HG02840 (cell line): ENCODE data around the gene AGRP.
A peak's percentile ranks its signal among the peaks of the same experiment; 100 is the strongest.
"Not testable (repeated sequence)": the region's sequence is repeated elsewhere in the genome, so short reads cannot be mapped to it uniquely, and the experiment has no call there.

Experiments used
- ATAC-seq: cut with Tn5 transposase; IDR thresholded peaks from one replicate; pipeline ENCODE4 v1.9.1; 2021; ENCODE audit warnings: mild to moderate bottlenecking, moderate library complexity, moderate number of reproducible peaks; ENCODE audit not compliant: unreplicated experiment, low FRiP score

The AGRP gene

DNA sequence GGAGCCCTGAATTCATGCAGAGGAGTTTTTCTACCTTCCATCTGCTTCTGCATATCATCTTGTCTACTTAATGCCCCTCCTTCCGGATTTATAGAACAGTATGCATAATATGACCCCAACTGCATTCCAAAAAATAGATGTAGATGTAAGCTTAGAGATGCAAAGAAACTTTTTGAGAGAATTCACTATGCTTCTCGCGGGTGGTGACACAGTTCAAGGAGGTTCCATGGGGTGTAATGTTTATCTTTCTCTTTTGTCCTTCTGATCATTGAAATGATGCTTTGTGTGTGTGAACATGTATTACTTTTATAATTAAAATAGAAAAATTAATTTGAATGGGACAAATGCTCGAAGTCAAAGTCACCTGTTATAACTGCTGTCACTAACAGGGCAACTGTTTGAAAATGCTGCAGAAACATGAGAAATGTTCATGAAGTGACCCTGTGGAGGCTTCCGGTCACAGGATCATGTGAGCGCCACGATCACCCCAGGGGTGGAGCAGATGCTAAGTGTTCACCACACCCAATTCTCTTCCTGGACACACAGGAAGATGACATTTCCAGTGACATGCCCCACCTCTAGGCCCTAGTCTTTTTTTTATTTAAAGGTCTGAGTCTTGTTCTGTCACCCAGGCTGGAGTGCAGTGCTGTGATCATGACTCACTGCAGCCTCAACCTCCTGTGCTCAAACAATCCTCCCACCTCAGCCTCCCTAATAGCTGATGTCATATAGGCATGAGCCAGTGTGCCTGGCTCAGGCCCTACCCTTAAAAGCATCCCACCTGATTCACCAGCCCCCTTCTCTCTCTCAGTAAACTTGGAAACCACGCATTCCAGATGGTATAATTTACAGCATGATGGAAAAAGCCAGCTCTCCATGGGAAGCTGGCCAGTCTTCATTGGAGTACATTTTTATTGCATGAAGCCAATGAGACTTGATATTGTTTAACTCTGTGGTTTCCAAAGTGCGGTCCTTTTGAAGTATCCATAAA lies 21.0 kb upstream of the AGRP start:
- no peak for ATAC-seq

DNA sequence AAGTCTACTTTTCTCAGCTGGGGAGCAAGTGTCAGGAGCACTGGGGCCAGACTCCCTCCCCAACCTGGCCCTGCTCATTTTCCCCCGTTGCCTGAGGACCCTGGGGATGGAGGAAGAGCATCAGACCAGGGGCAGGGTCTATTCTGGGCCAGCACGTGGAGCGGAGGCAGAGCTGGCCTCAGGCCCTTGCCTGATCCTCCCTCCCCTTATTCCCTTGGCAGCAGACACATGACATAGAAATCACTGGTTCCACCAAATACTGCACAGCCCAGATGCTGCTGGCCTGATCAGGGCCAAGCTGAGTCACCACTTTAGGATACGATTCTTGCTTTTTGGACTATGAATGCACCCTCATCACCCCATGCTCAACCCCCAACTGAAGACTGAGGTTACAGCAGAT lies 15.8 kb upstream of the AGRP start:
- ATAC-seq: no peak

DNA sequence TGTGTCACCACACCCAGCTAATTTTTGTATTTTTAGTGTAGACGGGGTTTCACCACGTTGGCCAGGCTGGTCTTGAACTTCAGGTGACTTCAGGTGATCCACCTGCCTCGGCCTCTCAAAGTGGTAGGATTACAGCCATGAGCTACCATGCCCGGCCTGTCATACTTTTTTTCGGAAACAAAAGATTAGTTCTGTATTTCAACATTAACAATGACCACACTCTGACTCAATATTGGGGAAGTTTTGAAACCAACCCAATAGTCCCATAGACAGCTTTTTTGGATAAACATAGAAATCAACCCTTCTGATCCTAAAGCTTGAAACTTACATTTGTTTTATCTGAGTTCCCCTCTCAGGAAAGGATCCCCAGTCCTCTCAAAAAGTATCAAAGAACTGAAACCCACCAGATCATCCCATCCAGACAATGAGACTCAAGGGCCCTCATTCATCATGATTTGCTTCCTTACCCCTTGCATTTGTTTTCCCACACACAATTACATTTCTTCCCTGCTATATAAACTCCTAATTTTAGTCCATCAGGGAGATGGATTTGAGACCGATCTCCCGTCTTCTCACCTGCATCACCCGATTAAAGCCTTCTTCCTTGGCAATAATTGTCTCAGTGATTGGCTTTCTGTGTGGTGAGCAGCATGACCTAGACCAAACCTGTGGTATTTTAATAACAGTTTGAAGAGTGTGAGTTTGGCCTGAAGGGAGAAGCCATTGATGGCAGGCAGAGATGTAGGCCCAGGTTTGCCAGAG lies 7.2 kb upstream of the AGRP start:
- no peak for ATAC-seq

DNA sequence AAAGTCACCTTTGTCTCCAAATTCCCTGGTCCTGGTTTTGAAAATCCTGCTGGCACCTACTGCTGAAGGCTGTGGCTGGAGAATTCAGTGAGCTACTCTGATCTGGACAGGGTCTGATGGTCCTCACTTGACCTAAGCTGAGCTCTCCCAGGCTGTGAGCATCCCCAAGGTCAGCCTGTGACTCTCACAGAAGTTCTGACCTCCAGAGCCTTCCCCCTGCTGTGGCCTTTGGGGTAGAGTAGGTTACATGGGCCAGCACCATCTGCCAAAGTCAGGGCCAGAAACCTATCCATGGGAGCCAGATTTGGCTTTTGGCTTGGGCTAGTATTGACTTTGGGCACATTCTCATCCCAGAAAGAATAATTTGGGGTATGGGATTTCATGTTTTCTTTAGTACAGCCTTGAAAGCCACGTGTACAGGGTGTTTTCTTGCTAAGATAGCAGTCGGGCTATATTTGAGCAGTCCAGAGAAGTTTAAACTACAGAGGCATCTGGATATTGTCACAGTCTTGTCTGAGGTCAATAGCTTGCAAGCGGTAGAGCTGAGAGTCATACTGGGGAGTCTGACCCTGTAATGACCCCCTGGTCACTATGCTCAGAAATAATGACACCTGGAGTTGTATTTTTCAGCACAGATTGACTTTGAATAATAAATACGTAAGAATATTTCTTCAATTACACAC lies 6.2 kb upstream of the AGRP start:
- ATAC-seq: no peak

DNA sequence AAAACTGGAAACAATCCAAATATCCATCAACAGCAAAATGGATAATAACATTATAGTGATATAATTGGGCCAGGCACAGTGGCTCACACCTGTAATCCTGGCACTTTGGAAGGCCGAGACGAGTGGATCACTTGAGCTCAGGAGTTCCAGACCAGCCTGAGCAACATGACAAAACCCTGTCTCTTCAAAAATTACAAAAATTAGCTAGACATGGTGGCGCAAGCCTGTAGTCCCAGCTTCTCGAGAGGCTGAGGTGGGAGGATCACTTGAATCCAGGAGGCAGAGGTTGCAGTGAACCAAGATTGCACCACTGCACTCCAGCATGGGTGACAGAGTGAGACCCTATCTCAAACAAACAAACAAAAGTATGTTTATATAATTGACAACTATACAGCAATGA lies 4.2 kb upstream of the AGRP start:
- not testable (repeated sequence) for ATAC-seq

DNA sequence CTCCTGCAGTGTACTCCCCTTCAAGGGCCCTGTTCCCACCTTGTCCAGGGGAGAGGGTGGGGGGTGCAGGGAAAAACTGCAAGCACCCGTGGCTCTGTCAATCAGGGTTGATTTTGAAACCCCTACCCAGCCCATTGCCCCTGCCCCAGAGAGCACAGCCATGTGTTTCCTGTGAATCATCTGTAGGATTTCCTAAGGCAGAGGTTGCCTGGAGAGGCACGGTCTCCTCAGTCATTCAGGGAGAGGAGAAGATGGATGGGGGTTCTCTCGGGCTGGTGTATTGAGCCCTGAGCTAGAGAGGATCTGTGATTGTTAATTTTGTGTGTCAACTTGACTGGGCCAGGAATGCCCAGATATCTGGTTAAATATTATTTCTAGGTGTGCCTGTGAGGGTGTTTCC lies 3.5 kb upstream of the AGRP start:
- ATAC-seq: no peak

DNA sequence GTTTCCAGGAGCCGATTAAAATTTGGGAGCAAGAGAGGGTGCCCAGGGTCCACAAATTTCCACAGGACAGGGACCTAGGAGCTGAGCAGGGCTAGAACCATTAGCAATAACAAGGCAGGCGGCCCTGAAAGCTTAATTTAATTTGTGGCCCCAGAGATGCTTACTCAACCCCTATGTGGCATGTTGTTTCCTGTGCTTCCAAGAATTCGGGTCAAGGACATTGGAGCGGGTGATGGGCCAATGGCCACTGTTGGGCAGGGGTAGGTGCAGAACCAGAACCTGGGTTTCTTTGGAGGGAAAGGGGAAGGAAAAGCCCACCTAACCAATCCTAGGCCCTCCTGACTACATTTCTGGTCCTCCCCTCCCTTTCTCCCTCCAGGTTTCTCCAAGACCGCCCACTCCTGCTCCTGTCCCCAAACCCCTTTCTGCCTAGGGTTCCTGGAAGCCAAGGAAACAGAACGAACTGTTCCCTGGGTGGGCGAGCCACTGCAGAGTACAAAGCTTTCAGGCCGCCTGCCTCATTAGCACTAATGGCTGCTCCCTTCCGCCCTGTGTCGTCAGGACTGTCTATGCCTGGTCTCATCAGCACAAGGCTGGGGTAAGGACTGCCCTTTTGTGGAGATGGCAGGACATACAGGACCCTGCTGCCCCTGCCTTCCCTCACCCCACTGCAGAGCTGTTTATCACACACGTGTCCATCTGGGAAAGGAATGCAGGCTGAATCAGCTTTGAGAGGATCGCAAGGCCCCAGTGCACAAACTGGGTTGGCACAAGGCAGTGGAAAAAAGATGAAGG lies 581 bp upstream of the AGRP start:
- ATAC-seq: no peak

DNA sequence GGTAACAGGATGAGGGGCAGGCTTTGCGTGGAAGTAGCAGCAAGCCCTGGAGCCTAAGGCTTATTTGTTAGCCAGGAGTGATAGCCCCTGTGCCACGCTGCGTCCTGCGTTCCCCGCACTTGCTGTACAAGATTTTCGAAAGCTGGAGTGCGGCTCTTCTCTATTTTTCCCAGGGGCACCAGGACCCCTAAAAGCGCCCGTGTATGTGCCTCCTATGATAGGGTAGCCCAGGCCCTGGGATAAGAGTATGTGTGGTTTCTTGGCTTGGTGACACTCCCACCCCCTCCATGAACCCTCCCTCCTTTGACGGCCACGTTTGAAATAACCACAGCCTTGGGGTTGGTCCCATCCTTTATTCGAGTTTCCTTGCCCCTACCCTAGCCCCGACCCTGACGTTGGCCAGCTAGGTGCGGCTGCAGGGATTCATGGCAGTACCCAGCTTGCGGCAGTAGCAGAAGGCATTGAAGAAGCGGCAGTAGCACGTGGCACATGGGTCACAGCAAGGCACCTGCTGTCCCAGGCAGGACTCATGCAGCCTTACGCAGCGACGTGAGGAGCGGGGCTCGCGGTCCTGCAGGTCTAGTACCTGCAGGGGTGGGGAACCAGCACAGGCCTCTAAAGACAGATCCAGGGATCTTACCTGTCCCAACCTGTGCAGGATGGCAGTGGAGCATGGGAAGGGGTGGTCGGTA lies 968 bp downstream of the AGRP start:
- no peak for ATAC-seq

DNA sequence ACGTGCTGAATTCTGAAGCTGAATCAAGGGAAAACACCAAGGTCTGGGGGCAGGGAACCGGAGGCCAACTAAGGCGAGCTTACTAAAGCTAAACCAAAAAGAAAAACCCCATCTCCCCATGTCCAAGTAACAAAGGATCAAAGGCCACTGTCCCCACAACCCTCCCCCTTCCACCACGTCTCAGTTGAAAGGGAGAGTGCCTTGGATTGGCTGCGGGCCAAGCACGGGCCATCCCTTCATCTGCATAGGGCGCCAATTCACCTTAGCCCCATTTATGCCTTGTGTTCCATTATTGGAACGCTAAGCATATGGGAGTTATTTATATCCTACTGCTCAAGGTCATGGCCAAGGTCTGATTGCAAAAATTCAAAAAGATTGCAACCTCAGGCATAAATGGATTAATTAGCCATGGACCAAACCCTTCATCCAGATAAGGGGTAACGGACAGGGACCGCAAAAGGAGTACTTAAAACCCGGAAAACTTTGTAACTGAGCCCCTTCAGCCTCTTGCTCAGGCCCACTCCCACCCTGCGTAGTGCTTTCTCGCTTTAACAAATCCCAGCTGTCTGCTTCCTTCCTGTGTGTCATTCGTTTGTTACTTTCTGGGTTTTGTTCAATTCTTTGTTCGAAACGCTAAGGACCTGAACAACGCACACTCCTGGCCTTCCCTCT lies 1.6 kb downstream of the AGRP start:
- ATAC-seq: no peak

DNA sequence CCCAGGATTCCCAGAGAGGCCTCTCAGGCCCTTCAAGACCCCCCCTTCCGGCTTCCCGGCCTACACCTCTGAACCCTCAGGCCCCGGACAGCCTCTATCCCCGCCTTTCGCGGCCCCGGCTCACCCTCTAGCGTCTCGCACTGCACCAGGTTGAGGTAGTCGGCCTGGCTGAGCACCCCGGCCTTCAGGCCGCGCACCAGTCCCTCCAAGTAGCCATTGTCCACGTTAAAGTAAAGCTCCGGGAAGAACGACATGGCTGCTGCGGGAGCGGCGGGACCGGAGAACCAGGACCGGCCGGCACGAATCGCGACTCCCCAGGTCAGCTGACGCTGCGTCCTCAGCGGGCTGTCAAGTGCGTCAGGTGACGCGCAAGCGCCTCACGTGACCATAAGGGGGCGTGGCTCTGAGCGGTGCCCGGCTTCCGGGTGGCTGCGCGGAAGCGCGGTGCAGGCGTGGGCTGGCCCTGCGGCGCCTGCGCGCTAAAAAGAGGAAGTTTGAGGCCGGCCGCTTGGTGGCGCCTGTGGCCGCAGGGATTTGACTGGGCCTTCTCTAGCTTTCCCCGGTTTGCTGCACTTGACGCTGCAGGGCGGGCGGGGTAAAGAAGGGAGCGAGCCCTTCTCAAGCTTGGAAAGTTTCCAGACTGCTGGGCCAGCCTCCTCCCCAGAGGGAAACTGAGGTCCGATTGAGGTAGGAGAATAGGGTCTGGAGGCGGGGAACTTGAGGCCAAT lies 2.4 kb downstream of the AGRP start, which contains the start of gene ATP6V0D1:
ATP6V0D1 (minus strand) TSS at position 325 of the 728 bp plus-strand sequence; CDS start at position 254, 71 bp downstream.
- peak; percentile 97 for ATAC-seq

DNA sequence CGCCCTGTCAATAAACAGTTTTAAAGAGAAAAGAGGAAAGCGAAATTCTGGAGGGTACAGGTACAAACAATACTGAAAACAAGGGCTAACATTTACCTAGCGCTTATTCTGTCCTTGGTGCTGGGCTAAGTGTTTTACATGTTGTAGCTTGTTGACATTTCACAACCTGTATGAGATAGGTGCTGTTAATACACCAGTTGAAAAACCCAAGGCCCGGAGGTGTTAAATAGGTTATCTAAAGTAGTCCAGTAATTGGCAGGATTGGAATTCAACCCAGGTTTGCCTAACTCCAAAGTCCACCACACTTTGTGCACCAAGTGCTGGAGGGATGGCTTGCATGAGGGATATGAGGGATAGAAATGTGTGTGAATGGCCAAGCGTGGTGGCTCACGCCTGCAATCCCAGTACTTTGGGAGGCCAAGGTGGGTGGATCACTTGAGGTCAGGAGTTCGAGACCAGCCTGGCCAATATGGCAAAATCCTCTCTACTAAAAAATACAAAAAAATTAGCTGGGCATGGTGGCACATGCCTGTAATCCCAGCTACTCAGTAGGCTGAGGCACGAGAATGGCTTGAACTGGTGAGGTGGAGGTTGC lies 5.3 kb downstream of the AGRP start:
- ATAC-seq: no peak

DNA sequence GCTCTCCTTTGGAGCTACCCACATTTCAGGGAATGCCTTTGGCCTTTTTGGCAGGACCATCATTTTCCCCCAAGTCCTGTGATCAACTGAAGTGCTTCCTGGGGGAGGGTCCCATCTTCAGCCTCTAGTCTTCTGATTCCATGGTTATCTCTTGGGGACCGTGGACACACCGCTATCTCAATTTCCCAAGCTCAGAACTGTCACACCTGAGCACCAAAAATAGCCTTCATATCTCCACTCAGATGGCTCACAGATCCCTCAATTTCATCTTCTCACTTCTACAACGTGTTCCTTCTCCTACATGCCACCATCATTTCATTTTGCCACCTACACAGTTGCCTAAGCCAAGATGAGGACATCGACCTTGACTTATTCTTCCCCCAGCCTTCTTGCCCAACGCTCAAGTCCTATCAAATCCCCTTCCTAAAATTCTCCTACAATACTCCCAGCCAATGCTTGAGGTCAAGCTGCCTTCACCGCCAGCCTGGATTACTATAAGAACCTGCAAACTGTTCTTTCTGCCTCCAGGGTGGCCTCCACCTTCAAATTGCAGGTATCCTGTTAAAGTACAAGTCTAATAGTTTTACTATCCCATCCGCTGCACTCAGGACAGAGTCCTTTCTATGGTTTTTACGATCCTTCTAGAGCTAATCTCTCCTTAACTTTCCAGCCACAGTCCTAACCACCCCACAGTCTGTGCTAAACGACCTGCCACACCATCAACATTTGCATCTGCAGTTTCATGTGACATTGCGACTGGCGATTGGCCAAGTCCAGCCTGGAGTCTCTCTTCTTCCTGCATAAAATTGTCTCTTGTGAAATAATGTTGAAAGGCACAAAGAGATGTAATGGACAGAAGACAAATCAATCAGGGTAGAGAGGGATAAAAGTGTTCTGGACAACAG lies 8.5 kb downstream of the AGRP start:
- ATAC-seq: no peak

DNA sequence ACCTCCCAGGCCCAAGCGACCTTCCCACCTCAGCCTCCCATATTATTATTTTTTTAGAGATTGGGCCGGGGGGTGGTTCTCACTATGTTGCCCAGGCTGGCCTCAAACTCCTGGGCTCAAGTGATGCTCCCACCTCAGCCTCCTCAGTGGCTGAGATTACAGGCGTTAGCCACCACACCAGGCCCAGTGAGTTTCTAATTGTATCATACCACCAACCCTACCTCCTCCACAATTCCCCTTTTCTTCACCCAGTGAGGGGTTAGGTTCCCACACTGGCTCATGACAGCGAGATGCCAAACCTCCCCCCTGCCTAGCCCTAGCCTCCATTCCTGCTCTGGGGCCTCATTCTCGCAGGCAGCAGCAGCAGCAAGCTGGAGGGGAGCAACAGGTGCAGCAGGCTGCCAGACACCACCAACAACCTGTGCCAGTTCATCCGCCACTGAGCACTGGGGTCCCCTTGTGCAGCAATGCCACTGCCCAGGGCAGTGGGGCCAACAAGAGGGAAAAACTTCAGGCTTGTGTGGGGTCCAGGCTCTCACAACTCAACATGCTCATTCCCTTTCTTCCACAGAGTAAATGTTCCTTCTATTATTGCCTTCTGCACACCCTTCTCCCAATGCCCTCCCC lies 11.5 kb downstream of the AGRP start:
- no peak for ATAC-seq

DNA sequence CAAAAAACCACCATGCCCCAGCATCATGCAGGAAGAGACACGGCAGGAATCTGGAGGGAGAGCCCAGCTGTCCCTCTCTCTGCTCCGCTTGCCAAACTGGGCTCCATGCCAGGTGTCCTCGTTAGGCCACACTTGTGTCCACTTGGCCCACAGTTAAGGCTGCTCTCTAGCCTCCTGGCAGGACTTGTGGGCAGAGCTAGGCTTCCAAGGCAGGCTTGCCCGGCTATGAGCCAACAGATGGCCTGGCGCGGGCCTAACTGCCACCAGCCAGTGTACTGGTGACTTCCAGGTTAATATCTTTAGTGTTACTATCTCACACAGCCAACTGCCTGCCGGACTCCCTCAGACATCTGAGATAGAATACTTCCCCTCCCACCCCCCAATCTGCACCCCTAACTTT lies 13.0 kb downstream of the AGRP start:
- ATAC-seq: no peak

DNA sequence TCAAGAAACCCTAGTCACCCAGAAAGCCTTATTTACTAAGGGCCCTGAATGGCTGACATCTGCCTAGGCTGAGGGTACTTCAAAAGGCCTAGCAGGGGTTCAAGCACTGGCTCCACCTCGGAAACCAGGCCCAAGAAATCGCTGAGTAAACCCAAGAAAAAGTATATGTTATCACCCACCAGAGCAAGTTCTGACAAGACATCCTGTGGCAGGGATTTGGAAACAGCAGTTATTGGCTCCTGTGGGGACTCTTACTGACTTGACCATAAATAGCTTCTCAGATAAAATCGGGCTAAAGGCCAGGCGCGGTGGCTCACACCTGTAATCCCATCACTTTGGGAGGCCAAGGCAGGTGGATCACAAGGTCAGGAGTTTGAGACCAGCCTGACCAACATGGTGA lies 14.6 kb downstream of the AGRP start:
- ATAC-seq: no peak

DNA sequence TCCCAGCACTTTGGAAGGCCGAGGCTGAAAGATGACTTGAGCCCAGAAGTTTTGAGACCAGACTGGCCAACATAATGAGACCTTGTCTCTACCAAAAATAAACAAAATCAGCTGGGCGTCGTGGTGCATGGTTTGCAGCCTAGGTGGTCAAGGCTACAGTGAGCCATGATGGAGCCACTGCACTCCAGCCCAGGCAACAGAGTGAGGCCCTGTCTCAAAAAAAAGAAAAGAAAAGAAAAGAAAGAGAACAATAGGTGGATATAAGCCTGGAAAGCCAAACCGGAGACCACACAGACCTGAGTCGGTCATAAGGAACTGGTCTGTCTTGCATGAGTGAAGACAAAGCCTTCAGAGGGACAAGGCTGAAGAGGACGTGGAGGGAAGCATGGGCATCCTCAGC lies 16.8 kb downstream of the AGRP start:
- ATAC-seq: no peak
